Neural progenitor cell (in vitro differentiated cells): Measurements from ENCODE around the gene CAND2. TPM values are rescaled to one million over a fixed set of nuclear protein-coding genes. Genes with fewer than 3 reads are reported as not detected.

Experiments
- DNase-seq: peaks from one replicate; pipeline ENCODE4 v3.0.0-alpha.2; 2016; ENCODE audit warnings: low spot score
- H2AFZ ChIP-seq: fragments of 200-600 bp; sonication (generic); replicated peaks from 2 replicates; pipeline ENCODE4 v1.6.1; 2016; ENCODE audit warnings: antibody characterized with exemption
- H3F3A ChIP-seq: fragments of 200-600 bp; sonication (generic); 2 replicates; pipeline ENCODE4 v1.6.1; 2016; ENCODE audit warnings: antibody characterized with exemption, low read depth
- H3K27ac ChIP-seq: fragments of 200-600 bp; sonication (generic); 2 replicates; pipeline ENCODE4 v1.5.1; 2016; ENCODE audit warnings: mild to moderate bottlenecking
- H3K27me3 ChIP-seq: fragments of 200-600 bp; sonication (generic); 2 replicates; pipeline ENCODE4 v1.6.1; 2016; ENCODE audit warnings: mild to moderate bottlenecking, moderate library complexity
- H3K36me3 ChIP-seq: fragments of 200-600 bp; sonication (generic); 2 replicates; pipeline ENCODE4 v1.5.1; 2016
- H3K4me1 ChIP-seq: fragments of 200-600 bp; sonication (generic); 2 replicates; pipeline ENCODE4 v1.6.1; 2016; ENCODE audit warnings: mixed run types
- H3K4me2 ChIP-seq: fragments of 200-600 bp; sonication (generic); 2 replicates; pipeline ENCODE4 v1.6.1; 2016
- H3K4me3 ChIP-seq: fragments of 200-600 bp; sonication (generic); 2 replicates; pipeline ENCODE4 v1.5.1; 2016
- H3K79me2 ChIP-seq: fragments of 200-600 bp; sonication (generic); 2 replicates; pipeline ENCODE4 v1.6.1; 2016; ENCODE audit warnings: low read depth
- H3K9ac ChIP-seq: fragments of 200-600 bp; sonication (generic); 2 replicates; pipeline ENCODE4 v1.6.1; 2016
- H3K9me3 ChIP-seq: fragments of 200-600 bp; sonication (generic); 2 replicates; pipeline ENCODE4 v1.5.1; 2016; ENCODE audit warnings: low read depth
- H4K20me1 ChIP-seq: fragments of 200-600 bp; sonication (generic); 2 replicates; pipeline ENCODE4 v1.6.1; 2016; ENCODE audit warnings: low read depth
- H3K27ac Mint-ChIP-seq: 3 replicates; pipeline ENCODE4 v1.8.0; 2021; ENCODE audit warnings: mixed read lengths
- H3K27me3 Mint-ChIP-seq: 2 replicates; pipeline ENCODE4 v1.8.0; 2022; ENCODE audit warnings: low read depth, mild to moderate bottlenecking, inconsistent platforms, moderate library complexity, mixed read lengths; ENCODE audit not compliant: insufficient read depth
- H3K36me3 Mint-ChIP-seq: 3 replicates; pipeline ENCODE4 v1.8.0; 2021; ENCODE audit warnings: mixed read lengths
- H3K4me1 Mint-ChIP-seq: 3 replicates; pipeline ENCODE4 v1.8.0; 2021; ENCODE audit warnings: mixed read lengths
- H3K4me3 Mint-ChIP-seq: 3 replicates; pipeline ENCODE4 v1.8.0; 2021; ENCODE audit warnings: mild to moderate bottlenecking, moderate library complexity, mixed read lengths
- H3K9me3 Mint-ChIP-seq: 3 replicates; pipeline ENCODE4 v1.8.0; 2020; ENCODE audit warnings: mixed read lengths
- EZH2 ChIP-seq: fragments of 200-600 bp; sonication (generic); IDR thresholded peaks from 2 replicates; pipeline ENCODE4 v1.6.1; 2017; ENCODE audit warnings: antibody characterized with exemption, mild to moderate bottlenecking, moderate library complexity
- EZH2phosphoT487 ChIP-seq: fragments of 200-600 bp; sonication (generic); IDR thresholded peaks from 2 replicates; pipeline ENCODE4 v1.6.1; 2017; ENCODE audit warnings: antibody characterized with exemption
- total RNA-seq: library from RNA; depleted of rRNA; stranded (reverse); fragments of >200 nt; gene quantifications from 2 replicates; pipeline ENCODE4 v1.2.3, GENCODE V29; 2015; ENCODE audit warnings: low replicate concordance
- TF ChIP-seq, protein P1 (sequence below): fragments of 200-600 bp; sonication (generic); IDR thresholded peaks from 2 replicates; pipeline ENCODE4 v1.5.1; 2017; ENCODE audit warnings: antibody characterized with exemption, mild to moderate bottlenecking

The CAND2 gene
- total RNA-seq, 1 donor from 2014 or later = 2.4 TPM

DNA sequence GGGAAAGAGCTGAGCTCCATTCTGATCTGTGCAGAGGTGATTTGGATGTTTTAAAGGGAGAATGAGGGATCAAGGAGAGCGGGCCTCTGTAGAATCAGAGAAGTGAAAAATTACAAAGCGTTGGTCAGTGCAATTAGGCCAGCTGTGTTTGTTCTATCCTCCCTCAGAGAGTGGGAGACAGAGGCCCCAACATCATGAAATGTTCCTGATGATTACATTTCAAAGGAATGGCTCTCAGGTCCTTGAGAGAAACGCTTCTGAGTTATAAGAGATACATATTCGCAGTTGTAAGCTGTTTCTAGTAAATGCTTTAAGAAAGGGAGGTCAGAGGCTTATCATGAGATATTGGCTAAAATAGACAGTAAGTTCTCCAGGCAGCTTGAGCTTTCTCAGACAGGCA is 15.7 kb upstream of the CAND2 start:
- H3K4me3 Mint-ChIP-seq = no peak overlapping the region
- Histone ChIP-seq H3K4me1 (no peaks in the 10 kb centered on the region), H3K4me2 (no peak overlapping the region), H4K20me1 (no peaks in the 10 kb centered on the region), H2AFZ (no peak overlapping the region), H3K9ac (no peak overlapping the region), H3F3A (no peaks in the 10 kb centered on the region), H3K4me3 (no peak overlapping the region), H3K79me2 (no peaks in the 10 kb centered on the region), H3K36me3 (no peaks in the 10 kb centered on the region), H3K27me3 (no peaks in the 10 kb centered on the region), H3K27ac (no peak overlapping the region), H3K9me3 (no peaks in the 10 kb centered on the region)
- TF ChIP-seq EZH2phosphoT487 (no peak), EZH2 (no peak)
- TF ChIP-seq, protein P1, sequence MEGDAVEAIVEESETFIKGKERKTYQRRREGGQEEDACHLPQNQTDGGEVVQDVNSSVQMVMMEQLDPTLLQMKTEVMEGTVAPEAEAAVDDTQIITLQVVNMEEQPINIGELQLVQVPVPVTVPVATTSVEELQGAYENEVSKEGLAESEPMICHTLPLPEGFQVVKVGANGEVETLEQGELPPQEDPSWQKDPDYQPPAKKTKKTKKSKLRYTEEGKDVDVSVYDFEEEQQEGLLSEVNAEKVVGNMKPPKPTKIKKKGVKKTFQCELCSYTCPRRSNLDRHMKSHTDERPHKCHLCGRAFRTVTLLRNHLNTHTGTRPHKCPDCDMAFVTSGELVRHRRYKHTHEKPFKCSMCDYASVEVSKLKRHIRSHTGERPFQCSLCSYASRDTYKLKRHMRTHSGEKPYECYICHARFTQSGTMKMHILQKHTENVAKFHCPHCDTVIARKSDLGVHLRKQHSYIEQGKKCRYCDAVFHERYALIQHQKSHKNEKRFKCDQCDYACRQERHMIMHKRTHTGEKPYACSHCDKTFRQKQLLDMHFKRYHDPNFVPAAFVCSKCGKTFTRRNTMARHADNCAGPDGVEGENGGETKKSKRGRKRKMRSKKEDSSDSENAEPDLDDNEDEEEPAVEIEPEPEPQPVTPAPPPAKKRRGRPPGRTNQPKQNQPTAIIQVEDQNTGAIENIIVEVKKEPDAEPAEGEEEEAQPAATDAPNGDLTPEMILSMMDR = no peak
- H3K27ac Mint-ChIP-seq = no peak overlapping the region
- no peaks in the 10 kb centered on the region for H3K36me3 Mint-ChIP-seq
- H3K9me3 Mint-ChIP-seq = no peaks in the 10 kb centered on the region
- DNase-seq = no peak
- H3K27me3 Mint-ChIP-seq = peaks cover 4% of the 10 kb centered on the region
- H3K4me1 Mint-ChIP-seq = peaks cover 7% of the 10 kb centered on the region

DNA sequence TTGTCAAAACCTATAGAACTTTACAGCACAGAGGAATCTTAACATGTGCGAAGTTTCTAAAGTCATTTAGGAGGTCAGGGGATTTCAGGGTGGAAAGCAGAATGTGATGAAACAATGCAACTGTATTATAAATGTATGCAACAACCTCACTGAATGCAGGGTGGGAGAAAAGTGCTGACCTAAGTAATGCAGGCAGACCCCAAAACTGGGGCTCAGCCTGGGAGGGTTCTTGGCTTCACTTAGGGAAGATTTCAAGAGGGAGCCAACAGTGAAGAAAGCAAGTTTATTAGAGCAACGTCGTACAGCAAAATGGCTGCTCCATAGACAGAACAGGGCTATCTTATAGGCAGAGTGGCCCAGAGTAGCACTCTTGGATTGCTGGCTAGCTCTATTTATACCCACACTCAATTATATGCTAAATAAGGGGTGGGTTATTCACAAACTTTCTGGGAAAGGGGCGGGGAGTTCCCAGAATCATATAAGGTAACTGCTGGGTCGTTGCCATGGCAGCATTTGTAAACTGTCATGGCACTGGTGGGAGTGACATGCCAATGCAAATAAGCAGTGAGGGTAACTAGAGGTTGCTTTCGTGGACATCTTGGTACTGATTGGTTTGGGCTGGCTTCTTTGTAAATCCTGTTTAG is 14.2 kb upstream of the CAND2 start:
- Histone ChIP-seq H3F3A (no peaks in the 10 kb centered on the region), H3K4me2 (no peak overlapping the region), H3K36me3 (no peaks in the 10 kb centered on the region), H3K27ac (no peak overlapping the region), H3K4me1 (no peaks in the 10 kb centered on the region), H2AFZ (no peak overlapping the region), H4K20me1 (no peaks in the 10 kb centered on the region), H3K79me2 (no peaks in the 10 kb centered on the region), H3K9me3 (no peaks in the 10 kb centered on the region), H3K9ac (no peak overlapping the region), H3K27me3 (no peaks in the 10 kb centered on the region), H3K4me3 (no peak overlapping the region)
- TF ChIP-seq EZH2 = no peak
- TF ChIP-seq EZH2phosphoT487 = no peak
- TF ChIP-seq, protein P1 = no peak
- H3K36me3 Mint-ChIP-seq = no peaks in the 10 kb centered on the region
- H3K27me3 Mint-ChIP-seq = peaks cover 2% of the 10 kb centered on the region
- no peak overlapping the region for H3K27ac Mint-ChIP-seq
- H3K4me3 Mint-ChIP-seq = no peak overlapping the region
- H3K4me1 Mint-ChIP-seq = peaks cover 3% of the 10 kb centered on the region
- DNase-seq = peak; percentile 33
- H3K9me3 Mint-ChIP-seq = no peaks in the 10 kb centered on the region

DNA sequence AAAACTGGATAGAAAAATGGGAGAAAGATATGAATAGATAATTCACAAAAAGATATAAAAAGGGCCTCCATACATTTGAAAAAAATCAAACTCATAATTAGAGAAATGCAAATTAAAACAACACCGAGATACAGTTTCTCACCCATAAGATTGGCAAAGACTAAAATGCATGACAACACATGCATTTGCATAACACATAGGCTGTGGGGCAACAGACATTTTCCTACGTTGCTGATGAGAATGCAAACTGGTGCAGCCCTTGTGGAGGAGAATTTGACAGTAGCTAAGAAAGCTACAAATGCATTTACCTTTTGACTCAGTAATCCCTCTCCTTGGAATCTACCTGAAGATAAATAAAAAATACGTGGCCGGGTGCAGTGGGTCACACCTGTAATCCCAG is 11.4 kb upstream of the CAND2 start:
- H3K79me2 ChIP-seq = no peaks in the 10 kb centered on the region
- H3K27ac ChIP-seq = no peak overlapping the region
- DNase-seq = no peak
- no peak overlapping the region for H3K4me3 ChIP-seq
- no peak overlapping the region for H3K27ac Mint-ChIP-seq
- no peaks in the 10 kb centered on the region for H3K9me3 ChIP-seq
- no peaks in the 10 kb centered on the region for H3F3A ChIP-seq
- H3K9ac ChIP-seq = no peak overlapping the region
- TF ChIP-seq EZH2phosphoT487 (no peak), EZH2 (no peak)
- TF ChIP-seq, protein P1 = no peak
- H3K4me2 ChIP-seq = no peak overlapping the region
- no peaks in the 10 kb centered on the region for H3K9me3 Mint-ChIP-seq
- H3K27me3 Mint-ChIP-seq = peaks cover 2% of the 10 kb centered on the region
- no peaks in the 10 kb centered on the region for H3K36me3 ChIP-seq
- no peak overlapping the region for H3K4me3 Mint-ChIP-seq
- no peaks in the 10 kb centered on the region for H4K20me1 ChIP-seq
- H3K27me3 ChIP-seq = no peaks in the 10 kb centered on the region
- no peak overlapping the region for H2AFZ ChIP-seq
- peaks cover 3% of the 10 kb centered on the region for H3K4me1 Mint-ChIP-seq
- no peaks in the 10 kb centered on the region for H3K36me3 Mint-ChIP-seq
- no peaks in the 10 kb centered on the region for H3K4me1 ChIP-seq
